SU-DHL-6 (cell line): ENCODE measurements around the gene NPAS1.

Experiments
- EZH2phosphoT487 ChIP-seq: fragments of 200-600 bp; sonication (generic), shearing (Covaris generic); conservative IDR thresholded peaks from 2 replicates; pipeline ENCODE4 v1.6.1; 2018; ENCODE audit warnings: mild to moderate bottlenecking, antibody characterized with exemption, low read length, moderate library complexity, mixed read lengths
- TF ChIP-seq, protein P1 (sequence below): fragments of 200-600 bp; sonication (generic); IDR thresholded peaks from one replicate; pipeline ENCODE4 v1.5.1; 2017; ENCODE audit warnings: antibody characterized with exemption, mild to moderate bottlenecking, low read length, moderate library complexity; ENCODE audit not compliant: insufficient read depth, poor library complexity, severe bottlenecking

DNA sequence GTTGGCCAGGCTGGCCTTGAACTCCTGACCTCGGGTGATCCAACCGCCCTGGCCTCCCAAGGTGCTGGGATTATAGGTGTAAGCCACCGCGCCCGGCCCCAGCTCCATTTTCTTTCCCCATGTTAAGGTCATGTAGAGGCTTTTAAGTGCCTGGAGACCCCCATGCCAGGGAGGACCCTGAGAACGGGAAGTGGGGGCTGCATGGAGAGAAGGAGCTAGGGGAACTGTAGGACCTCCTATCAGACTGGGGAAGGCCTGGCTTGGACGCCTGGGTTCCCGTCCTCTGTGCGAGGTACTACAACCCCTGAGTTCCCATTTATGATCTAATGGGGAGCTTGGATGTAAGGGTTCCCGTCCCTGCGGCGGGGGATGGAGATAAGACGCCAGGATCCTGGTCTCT lies 714 bp upstream of the NPAS1 start:
- TF ChIP-seq, protein P1, sequence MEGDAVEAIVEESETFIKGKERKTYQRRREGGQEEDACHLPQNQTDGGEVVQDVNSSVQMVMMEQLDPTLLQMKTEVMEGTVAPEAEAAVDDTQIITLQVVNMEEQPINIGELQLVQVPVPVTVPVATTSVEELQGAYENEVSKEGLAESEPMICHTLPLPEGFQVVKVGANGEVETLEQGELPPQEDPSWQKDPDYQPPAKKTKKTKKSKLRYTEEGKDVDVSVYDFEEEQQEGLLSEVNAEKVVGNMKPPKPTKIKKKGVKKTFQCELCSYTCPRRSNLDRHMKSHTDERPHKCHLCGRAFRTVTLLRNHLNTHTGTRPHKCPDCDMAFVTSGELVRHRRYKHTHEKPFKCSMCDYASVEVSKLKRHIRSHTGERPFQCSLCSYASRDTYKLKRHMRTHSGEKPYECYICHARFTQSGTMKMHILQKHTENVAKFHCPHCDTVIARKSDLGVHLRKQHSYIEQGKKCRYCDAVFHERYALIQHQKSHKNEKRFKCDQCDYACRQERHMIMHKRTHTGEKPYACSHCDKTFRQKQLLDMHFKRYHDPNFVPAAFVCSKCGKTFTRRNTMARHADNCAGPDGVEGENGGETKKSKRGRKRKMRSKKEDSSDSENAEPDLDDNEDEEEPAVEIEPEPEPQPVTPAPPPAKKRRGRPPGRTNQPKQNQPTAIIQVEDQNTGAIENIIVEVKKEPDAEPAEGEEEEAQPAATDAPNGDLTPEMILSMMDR, result no peak
- no peak for TF ChIP-seq EZH2phosphoT487
